HepG2 (cell line): ENCODE data around the gene KCNMB2. TPM values are rescaled to one million over a fixed set of nuclear protein-coding genes. Genes with fewer than 3 reads are reported as not detected.

Experiments
- ATAC-seq: fragments of 200-7000 bp; cut with Tn5 transposase; 3 replicates; pipeline ENCODE4 v1.9.1; 2020; ENCODE audit warnings: mild to moderate bottlenecking, moderate library complexity
- BruUV-seq: library from RNA; stranded (reverse); fragments of 400-500 nt; replicated peaks from 2 replicates; lab custom pipeline; 2021; lab: Mats Ljungman, UMichigan
- CTCF ChIA-PET: fragments of 300-600 bp; formaldehyde crosslinking; extraction: SDS; loops from one replicate; lab custom pipeline; 2021; ENCODE audit warnings: low total read pairs, inconsistent platforms, low intra/inter-chr PET ratio; lab: Yijun Ruan, JAX
- POLR2A ChIA-PET: fragments of 350-600 bp; sonication (Branson Sonifier 250); formaldehyde crosslinking; loops from one replicate; lab custom pipeline; 2020; ENCODE audit warnings: antibody characterized with exemption, inconsistent platforms; lab: Yijun Ruan, JAX
- DNase-seq: peaks from one replicate; pipeline ENCODE4 v3.0.0-alpha.2; 2015; ENCODE audit warnings: low spot score
- FAIRE-seq: peaks from 3 replicates; lab custom pipeline; 2011; peaks lifted over from hg19 to GRCh38; lab: Jason Lieb, UNC
- H2AFZ ChIP-seq: one replicate; pipeline ENCODE4 v1.6.1; 2011; ENCODE audit warnings: low read length, inconsistent platforms
- H3K27ac ChIP-seq: fragments of 300-600 bp; 3 replicates; pipeline ENCODE4 v1.8.0; 2011; ENCODE audit warnings: mixed run types, mild to moderate bottlenecking, mixed read lengths, low read length, inconsistent platforms; ENCODE audit not compliant: insufficient read depth; ENCODE audit errors: extremely low read length
- H3K27me3 ChIP-seq, 2 experiments: fragments of 200-600 bp in 1 of 2; 2 replicates in 1 of 2; 3 replicates in 1 of 2; pipeline versions ENCODE4 v1.6.0 to v1.8.0; 2011; ENCODE audit warnings: low read length in 2 of 2, mild to moderate bottlenecking in 2 of 2, moderate library complexity in 2 of 2, inconsistent platforms in 1 of 2; ENCODE audit not compliant: insufficient read depth in 2 of 2, control insufficient read depth in 1 of 2
- H3K36me3 ChIP-seq, 2 experiments: fragments of 200-600 bp in 1 of 2; replicated peaks in 1 of 2; 2 replicates in 1 of 2; 3 replicates in 1 of 2; pipeline versions ENCODE4 v1.5.1 to v1.8.0; 2011; ENCODE audit warnings: low read length in 2 of 2, inconsistent platforms in 1 of 2; ENCODE audit not compliant: insufficient read depth in 2 of 2, control insufficient read depth in 1 of 2
- H3K4me1 ChIP-seq: 2 replicates; pipeline ENCODE4 v1.5.1; 2012; ENCODE audit warnings: low read length, inconsistent platforms; ENCODE audit not compliant: insufficient read depth
- H3K4me2 ChIP-seq: 2 replicates; pipeline ENCODE4 v1.6.0; 2011; ENCODE audit warnings: low read depth, low read length, inconsistent platforms
- H3K4me3 ChIP-seq, 3 experiments: fragments of 200-600 bp in 1 of 3; sonication (generic), shearing (Covaris generic) in 1 of 3; replicated peaks in 1 of 3; 2 replicates each; pipeline ENCODE4 v1.5.1; 2011 to 2016; ENCODE audit warnings: low read length in 3 of 3, inconsistent platforms in 2 of 3, low read depth in 2 of 3, mild to moderate bottlenecking in 2 of 3, control low read depth in 1 of 3, mixed read lengths in 1 of 3; ENCODE audit not compliant: insufficient read depth in 1 of 3
- H3K79me2 ChIP-seq: one replicate; pipeline ENCODE4 v1.6.1; 2011; ENCODE audit warnings: low read length, inconsistent platforms; ENCODE audit not compliant: insufficient read depth
- H3K9ac ChIP-seq: 2 replicates; pipeline ENCODE4 v1.6.0; 2011; ENCODE audit warnings: mild to moderate bottlenecking, low read depth, low read length, inconsistent platforms; ENCODE audit not compliant: insufficient read depth
- H3K9me3 ChIP-seq: 2 replicates; pipeline ENCODE4 v1.5.1; 2012; ENCODE audit warnings: mild to moderate bottlenecking, low read length
- H4K20me1 ChIP-seq: 2 replicates; pipeline ENCODE4 v1.6.0; 2011; ENCODE audit warnings: inconsistent platforms, mild to moderate bottlenecking, low read length, moderate library complexity; ENCODE audit not compliant: insufficient read depth
- NCOR1 ChIP-seq: fragments of 200-600 bp; sonication (generic); IDR thresholded peaks from 2 replicates; pipeline ENCODE4 v1.7.0; 2017; ENCODE audit warnings: antibody characterized with exemption, low read length, borderline replicate concordance
- SMYD3 ChIP-seq: sonication (generic); formaldehyde crosslinking; IDR thresholded peaks from 2 replicates; pipeline ENCODE4 v1.8.1; 2023; ENCODE audit warnings: mild to moderate bottlenecking, missing genetic modification reagents
- SNRNP70 ChIP-seq: fragments of 200-400 bp; formaldehyde crosslinking; IDR thresholded peaks from 2 replicates; pipeline ENCODE4 v1.6.1; 2017; ENCODE audit warnings: mild to moderate bottlenecking, low read depth, low read length, moderate library complexity
- STAT5B ChIP-seq: sonication (generic); formaldehyde crosslinking; IDR thresholded peaks from 2 replicates; pipeline ENCODE4 v1.4.0; 2020; ENCODE audit warnings: missing genetic modification reagents
- TRIM24 ChIP-seq: sonication (generic); formaldehyde crosslinking; IDR thresholded peaks from 2 replicates; pipeline ENCODE4 v1.8.0; 2022; ENCODE audit warnings: mild to moderate bottlenecking, missing genetic modification reagents
- ZBTB1 ChIP-seq: sonication (generic); formaldehyde crosslinking; IDR thresholded peaks from 2 replicates; pipeline ENCODE4 v1.4.0; 2020; ENCODE audit warnings: missing genetic modification reagents, borderline replicate concordance
- ZFP82 ChIP-seq: sonication (generic); formaldehyde crosslinking; IDR thresholded peaks from 2 replicates; pipeline ENCODE4 v1.5.1; 2020; ENCODE audit warnings: mild to moderate bottlenecking, missing genetic modification reagents, borderline replicate concordance
- ZNF672 ChIP-seq: sonication (generic); formaldehyde crosslinking; IDR thresholded peaks from 2 replicates; pipeline ENCODE4 v1.8.1; 2022; ENCODE audit warnings: missing genetic modification reagents
- WGBS: methylation state at CpG from one replicate; pipeline ENCODE4 v1.1.6; 2017; ENCODE audit warnings: low lambda C conversion rate; 5-methylcytosine and 5-hydroxymethylcytosine counted together
- in situ Hi-C: cut with HindIII; loops from 2 replicates; pipeline ENCODE4 v1.10.0; 2017; ENCODE audit warnings: low pct_unique_long_range_greater_than_20kb; ENCODE audit not compliant: extremely low pct_ligation_motif_present
- intact Hi-C: fragments of 100-400 bp; cut with micrococcal nuclease; formaldehyde crosslinking; loops from one replicate; pipeline ENCODE4 v1.10.0; 2022; ENCODE audit not compliant: unreplicated experiment
- polyA plus RNA-seq, 8 experiments: library from polyadenylated mRNA; depleted of rRNA in 3 of 8; stranded (reverse) in 7 of 8; unstranded in 1 of 8; fragments of >200 nt; fragmentation: Illumina TruSeq in 4 of 8; extraction: Trizol in 4 of 8; gene quantifications; 2 replicates each; pipeline versions ENCODE4 v1.2.1 to v1.2.3, GENCODE V29; 2011 to 2016; ENCODE audit warnings: low read depth in 4 of 8, missing spikeins in 1 of 8, mixed read lengths in 1 of 8; ENCODE audit not compliant: insufficient read depth in 1 of 8
- total RNA-seq, 5 experiments: library from RNA; depleted of rRNA; stranded (reverse); fragments of >200 nt; fragmentation: Illumina TruSeq; extraction: Trizol; gene quantifications; 2 replicates each; pipeline ENCODE4 v1.2.3, GENCODE V29; 2016; ENCODE audit warnings: low read depth in 1 of 5
- TF ChIP-seq, protein P1 (sequence below), 2 experiments: sonication (generic) in 1 of 2; formaldehyde crosslinking in 1 of 2; IDR thresholded peaks; 2 replicates each; pipeline versions ENCODE4 v1.6.1 to v1.9.0; 2014 to 2022; ENCODE audit warnings: antibody characterized with exemption in 1 of 2, borderline replicate concordance in 1 of 2, inconsistent platforms in 1 of 2, low read depth in 1 of 2, missing genetic modification reagents in 1 of 2

The KCNMB2 gene
- total and polyA plus RNA-seq, 2 of the 13 experiments (the other 11 are each of a cell fraction or from before 2014, with no cell fraction given), result not detected

DNA sequence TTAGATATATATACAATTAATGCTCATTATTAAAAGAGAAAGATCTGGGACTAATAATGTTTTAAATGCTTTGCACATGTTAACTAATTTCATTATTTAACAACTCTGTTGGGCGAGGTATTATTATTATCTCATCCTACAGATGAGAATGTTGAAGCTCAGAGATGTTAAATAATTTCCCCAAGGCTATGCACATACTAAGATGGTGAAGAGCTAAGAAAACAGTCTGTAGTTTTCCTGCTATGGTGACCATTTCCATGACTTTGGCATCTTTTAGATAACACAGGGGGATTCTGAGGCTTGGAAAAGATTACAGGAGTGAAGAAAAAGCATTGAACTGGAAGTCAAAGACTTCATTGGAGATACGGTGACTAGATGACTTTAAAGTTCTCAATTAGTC is 308.7 kb downstream of the KCNMB2 start:
- in situ Hi-C loops (no loop called here), intact Hi-C loops (no loop called here)
- no peaks in the 10 kb centered on the region for H3K4me1 ChIP-seq
- no peaks in the 10 kb centered on the region for H3K27me3 ChIP-seq
- FAIRE-seq (no peak), DNase-seq (no peak), ATAC-seq (no peak)
- H3K4me2 ChIP-seq, result no peak overlapping the region
- no peak overlapping the region for H3K9ac ChIP-seq
- no peak for TF ChIP-seq TRIM24
- no peak for TF ChIP-seq STAT5B (CRISPR knock-in tag)
- no peak for TF ChIP-seq ZNF672
- TF ChIP-seq NCOR1, result no peak
- TF ChIP-seq SMYD3 (CRISPR knock-in tag), result no peak
- TF ChIP-seq, protein P1, sequence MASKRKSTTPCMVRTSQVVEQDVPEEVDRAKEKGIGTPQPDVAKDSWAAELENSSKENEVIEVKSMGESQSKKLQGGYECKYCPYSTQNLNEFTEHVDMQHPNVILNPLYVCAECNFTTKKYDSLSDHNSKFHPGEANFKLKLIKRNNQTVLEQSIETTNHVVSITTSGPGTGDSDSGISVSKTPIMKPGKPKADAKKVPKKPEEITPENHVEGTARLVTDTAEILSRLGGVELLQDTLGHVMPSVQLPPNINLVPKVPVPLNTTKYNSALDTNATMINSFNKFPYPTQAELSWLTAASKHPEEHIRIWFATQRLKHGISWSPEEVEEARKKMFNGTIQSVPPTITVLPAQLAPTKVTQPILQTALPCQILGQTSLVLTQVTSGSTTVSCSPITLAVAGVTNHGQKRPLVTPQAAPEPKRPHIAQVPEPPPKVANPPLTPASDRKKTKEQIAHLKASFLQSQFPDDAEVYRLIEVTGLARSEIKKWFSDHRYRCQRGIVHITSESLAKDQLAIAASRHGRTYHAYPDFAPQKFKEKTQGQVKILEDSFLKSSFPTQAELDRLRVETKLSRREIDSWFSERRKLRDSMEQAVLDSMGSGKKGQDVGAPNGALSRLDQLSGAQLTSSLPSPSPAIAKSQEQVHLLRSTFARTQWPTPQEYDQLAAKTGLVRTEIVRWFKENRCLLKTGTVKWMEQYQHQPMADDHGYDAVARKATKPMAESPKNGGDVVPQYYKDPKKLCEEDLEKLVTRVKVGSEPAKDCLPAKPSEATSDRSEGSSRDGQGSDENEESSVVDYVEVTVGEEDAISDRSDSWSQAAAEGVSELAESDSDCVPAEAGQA (IDR thresholded peaks at IDR 0.05; ENCODE audit: low read depth), result no peak
- TF ChIP-seq, protein P1 (CRISPR knock-in tag; IDR thresholded peaks at IDR 0.05; ENCODE audit: borderline replicate concordance), result no peak
- no peak for TF ChIP-seq ZFP82
- no peak for TF ChIP-seq SNRNP70
- no peak for TF ChIP-seq ZBTB1 (CRISPR knock-in tag)
- H4K20me1 ChIP-seq, result no peaks in the 10 kb centered on the region
- 24% methylated on average over 2 of the region's 2 CpGs for WGBS
- no peaks in the 10 kb centered on the region for H3K36me3 ChIP-seq
- ChIA-PET POLR2A (no interaction called here), CTCF (no interaction called here)
- BruUV-seq, result no TSS peak
- no peaks in the 10 kb centered on the region for H3K79me2 ChIP-seq
- no peaks in the 10 kb centered on the region for H3K9me3 ChIP-seq
- H3K27ac ChIP-seq, result no peak overlapping the region
- no peak overlapping the region for H2AFZ ChIP-seq
- H3K4me3 ChIP-seq, result no peak overlapping the region
